ENCODE data around the gene CNTN4. TPM values are rescaled to one million over a fixed set of nuclear protein-coding genes. Genes with fewer than 3 reads are reported as not detected.

Gene CNTN4
- total RNA-seq, 1 donor from 2014 or later: not detected

- H3K27ac Mint-ChIP-seq (ENCODE audit: unreplicated experiment): no peak overlapping the region
- Histone ChIP-seq H2AFZ (ENCODE audit: low read depth, low read length) (no peak overlapping the region), H3K9ac (ENCODE audit: low read length) (no peak overlapping the region), H4K20me1 (ENCODE audit: insufficient read depth, low read length) (no peaks in the 10 kb centered on the region), H3K79me2 (ENCODE audit: insufficient read depth, low read length) (no peaks in the 10 kb centered on the region), H3K4me2 (ENCODE audit: low read length) (no peak overlapping the region), H3K4me1 (ENCODE audit: insufficient read depth, low read length) (no peaks in the 10 kb centered on the region), H3K4me3 (ENCODE audit: insufficient read depth, low read depth, low read length) (no peak overlapping the region), H3K9me3 (ENCODE audit: insufficient read depth, low read depth, low read length) (no peaks in the 10 kb centered on the region), H3K36me3 (ENCODE audit: insufficient read depth, low read length) (no peaks in the 10 kb centered on the region), H3K27ac (ENCODE audit: low read depth, low read length) (no peak overlapping the region), H3K27me3 (ENCODE audit: insufficient read depth, low read length) (no peaks in the 10 kb centered on the region)
- H3K4me3 Mint-ChIP-seq (ENCODE audit: unreplicated experiment): no peak overlapping the region
- H3K4me1 Mint-ChIP-seq (ENCODE audit: low read depth, unreplicated experiment): no peaks in the 10 kb centered on the region
- no peaks in the 10 kb centered on the region for H3K27me3 Mint-ChIP-seq (ENCODE audit: low read depth, unreplicated experiment)
- FAIRE-seq (no peak), DNase-seq (ENCODE audit: low read depth) (no peak)
- peaks cover 4% of the 10 kb centered on the region for H3K9me3 Mint-ChIP-seq (ENCODE audit: unreplicated experiment)
- H3K36me3 Mint-ChIP-seq (ENCODE audit: low read depth, unreplicated experiment): no peaks in the 10 kb centered on the region
- TF ChIP-seq EZH2 (IDR thresholded peaks at IDR 0.05; ENCODE audit: insufficient read depth, low read length): no peak
- TF ChIP-seq CTCF (IDR thresholded peaks at IDR 0.05; ENCODE audit: insufficient read depth, low read depth, low read length): no peak
Measured at GRCh38 chr3:2958551-2958950, 859.9 kb downstream of the CNTN4 start.

GRCh38 chr3:2961576-2961975 lies 862.9 kb downstream of the CNTN4 start:
- Mint-ChIP-seq H3K36me3 (ENCODE audit: low read depth, unreplicated experiment) (no peaks in the 10 kb centered on the region), H3K4me1 (ENCODE audit: low read depth, unreplicated experiment) (no peaks in the 10 kb centered on the region), H3K4me3 (ENCODE audit: unreplicated experiment) (no peak overlapping the region), H3K27me3 (ENCODE audit: low read depth, unreplicated experiment) (no peaks in the 10 kb centered on the region), H3K27ac (ENCODE audit: unreplicated experiment) (no peak overlapping the region), H3K9me3 (ENCODE audit: unreplicated experiment) (peaks cover 4% of the 10 kb centered on the region)
- Histone ChIP-seq H3K4me3 (ENCODE audit: insufficient read depth, low read depth, low read length) (no peak overlapping the region), H3K27ac (ENCODE audit: low read depth, low read length) (no peak overlapping the region), H3K9ac (ENCODE audit: low read length) (no peak overlapping the region), H3K36me3 (ENCODE audit: insufficient read depth, low read length) (no peaks in the 10 kb centered on the region), H3K4me1 (ENCODE audit: insufficient read depth, low read length) (no peaks in the 10 kb centered on the region), H2AFZ (ENCODE audit: low read depth, low read length) (no peak overlapping the region), H4K20me1 (ENCODE audit: insufficient read depth, low read length) (no peaks in the 10 kb centered on the region), H3K9me3 (ENCODE audit: insufficient read depth, low read depth, low read length) (no peaks in the 10 kb centered on the region), H3K27me3 (ENCODE audit: insufficient read depth, low read length) (no peaks in the 10 kb centered on the region), H3K4me2 (ENCODE audit: low read length) (no peak overlapping the region), H3K79me2 (ENCODE audit: insufficient read depth, low read length) (no peaks in the 10 kb centered on the region)
- DNase-seq (ENCODE audit: low read depth): no peak
- FAIRE-seq: no peak
- TF ChIP-seq CTCF (IDR thresholded peaks at IDR 0.05; ENCODE audit: insufficient read depth, low read depth, low read length) (no peak), EZH2 (IDR thresholded peaks at IDR 0.05; ENCODE audit: insufficient read depth, low read length) (no peak)

DNA sequence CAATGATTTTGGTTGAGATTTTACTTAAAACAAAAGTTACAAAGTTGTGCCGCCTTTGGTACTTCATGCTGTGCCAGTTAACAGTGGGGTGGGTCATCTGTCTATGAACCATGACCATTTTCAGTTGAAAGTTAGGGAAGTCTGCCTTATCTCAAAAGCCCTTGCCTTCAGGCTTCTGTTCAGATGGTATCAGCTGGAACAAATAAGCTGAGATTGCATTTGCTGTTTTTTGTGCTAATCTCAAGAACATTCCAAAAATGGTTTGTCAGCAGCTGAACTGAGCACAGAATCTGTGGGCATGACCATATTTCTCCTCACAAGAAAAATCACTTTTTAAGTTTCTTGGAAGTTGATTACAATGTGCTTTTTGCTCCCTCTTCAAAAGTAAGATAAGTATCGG lies 869.2 kb downstream of the CNTN4 start:
- Mint-ChIP-seq H3K27me3 (ENCODE audit: low read depth, unreplicated experiment) (no peaks in the 10 kb centered on the region), H3K4me3 (ENCODE audit: unreplicated experiment) (no peak overlapping the region), H3K36me3 (ENCODE audit: low read depth, unreplicated experiment) (no peaks in the 10 kb centered on the region), H3K4me1 (ENCODE audit: low read depth, unreplicated experiment) (no peaks in the 10 kb centered on the region), H3K9me3 (ENCODE audit: unreplicated experiment) (no peaks in the 10 kb centered on the region), H3K27ac (ENCODE audit: unreplicated experiment) (no peak overlapping the region)
- Histone ChIP-seq H3K36me3 (ENCODE audit: insufficient read depth, low read length) (no peaks in the 10 kb centered on the region), H3K4me1 (ENCODE audit: insufficient read depth, low read length) (no peaks in the 10 kb centered on the region), H3K27me3 (ENCODE audit: insufficient read depth, low read length) (no peaks in the 10 kb centered on the region), H3K4me2 (ENCODE audit: low read length) (no peak overlapping the region), H3K9ac (ENCODE audit: low read length) (no peak overlapping the region), H3K27ac (ENCODE audit: low read depth, low read length) (no peak overlapping the region), H3K4me3 (ENCODE audit: insufficient read depth, low read depth, low read length) (no peak overlapping the region), H4K20me1 (ENCODE audit: insufficient read depth, low read length) (no peaks in the 10 kb centered on the region), H3K9me3 (ENCODE audit: insufficient read depth, low read depth, low read length) (no peaks in the 10 kb centered on the region), H2AFZ (ENCODE audit: low read depth, low read length) (no peak overlapping the region), H3K79me2 (ENCODE audit: insufficient read depth, low read length) (no peaks in the 10 kb centered on the region)
- no peak for TF ChIP-seq CTCF (IDR thresholded peaks at IDR 0.05; ENCODE audit: insufficient read depth, low read depth, low read length)
- TF ChIP-seq EZH2 (IDR thresholded peaks at IDR 0.05; ENCODE audit: insufficient read depth, low read length): no peak
- no peak for FAIRE-seq
- DNase-seq (ENCODE audit: low read depth): no peak
